ENCODE measurements around the gene SLC2A4.

Gene SLC2A4

DNA sequence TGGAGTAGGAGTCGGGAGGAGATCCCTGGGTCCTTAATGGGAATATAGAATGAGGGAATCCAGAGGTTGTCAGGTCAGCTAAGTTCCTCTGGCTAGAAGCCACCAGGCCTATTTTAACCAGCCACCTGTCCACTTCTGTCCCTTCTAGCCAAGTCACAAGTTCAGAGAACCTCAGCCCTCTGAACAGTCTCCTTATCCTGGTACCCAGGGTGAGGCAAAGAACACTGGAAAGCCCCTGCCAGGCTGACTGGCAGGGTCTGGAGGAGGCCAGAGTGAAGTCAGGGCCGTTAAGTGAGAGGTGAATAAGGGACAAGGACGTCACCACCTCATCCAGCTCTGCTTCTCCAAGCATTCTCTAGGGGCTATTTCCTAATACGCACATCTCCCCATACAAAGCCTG lies 32.7 kb upstream of the SLC2A4 start:
- no peak for DNase-seq

DNA sequence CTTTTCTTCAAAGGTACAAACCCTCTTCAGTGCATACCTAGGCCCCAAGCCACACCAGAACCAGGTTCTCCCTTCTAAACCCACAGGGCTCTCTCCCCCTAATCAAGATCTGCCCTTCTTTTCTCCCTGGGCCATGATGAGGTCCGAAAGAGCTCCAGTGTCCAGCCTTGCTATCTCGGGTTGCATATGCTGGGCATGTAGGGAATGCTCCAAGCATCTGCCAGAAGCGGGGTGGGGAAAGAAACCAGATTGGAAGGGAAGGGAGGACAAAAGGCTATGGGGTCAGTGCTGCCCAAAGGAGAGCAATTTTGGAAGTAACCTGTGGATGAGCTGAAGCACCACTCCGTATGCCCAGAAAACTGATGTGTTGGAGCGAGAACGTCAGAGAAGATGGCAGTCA lies 32.3 kb upstream of the SLC2A4 start:
- no peak for DNase-seq

DNA sequence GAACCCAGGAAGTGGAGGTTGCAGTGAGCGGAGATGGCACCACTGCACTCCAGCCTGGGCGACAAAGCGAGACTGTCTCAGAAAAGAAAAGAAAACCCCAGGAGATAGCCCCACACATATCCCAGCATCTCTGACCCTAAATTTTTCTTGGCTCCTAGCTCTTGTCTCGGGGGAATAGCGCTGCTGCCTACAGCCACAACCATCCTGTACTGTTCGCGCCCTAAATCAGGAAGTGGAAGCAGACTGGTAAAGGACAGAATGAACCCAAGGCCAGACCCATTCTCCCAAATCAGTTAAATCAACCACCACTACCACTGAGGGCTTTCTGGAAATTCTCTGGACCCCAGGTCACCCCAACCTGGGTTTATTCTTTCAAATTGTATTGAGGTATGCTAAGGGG lies 31.7 kb upstream of the SLC2A4 start:
- DNase-seq, result no peak

DNA sequence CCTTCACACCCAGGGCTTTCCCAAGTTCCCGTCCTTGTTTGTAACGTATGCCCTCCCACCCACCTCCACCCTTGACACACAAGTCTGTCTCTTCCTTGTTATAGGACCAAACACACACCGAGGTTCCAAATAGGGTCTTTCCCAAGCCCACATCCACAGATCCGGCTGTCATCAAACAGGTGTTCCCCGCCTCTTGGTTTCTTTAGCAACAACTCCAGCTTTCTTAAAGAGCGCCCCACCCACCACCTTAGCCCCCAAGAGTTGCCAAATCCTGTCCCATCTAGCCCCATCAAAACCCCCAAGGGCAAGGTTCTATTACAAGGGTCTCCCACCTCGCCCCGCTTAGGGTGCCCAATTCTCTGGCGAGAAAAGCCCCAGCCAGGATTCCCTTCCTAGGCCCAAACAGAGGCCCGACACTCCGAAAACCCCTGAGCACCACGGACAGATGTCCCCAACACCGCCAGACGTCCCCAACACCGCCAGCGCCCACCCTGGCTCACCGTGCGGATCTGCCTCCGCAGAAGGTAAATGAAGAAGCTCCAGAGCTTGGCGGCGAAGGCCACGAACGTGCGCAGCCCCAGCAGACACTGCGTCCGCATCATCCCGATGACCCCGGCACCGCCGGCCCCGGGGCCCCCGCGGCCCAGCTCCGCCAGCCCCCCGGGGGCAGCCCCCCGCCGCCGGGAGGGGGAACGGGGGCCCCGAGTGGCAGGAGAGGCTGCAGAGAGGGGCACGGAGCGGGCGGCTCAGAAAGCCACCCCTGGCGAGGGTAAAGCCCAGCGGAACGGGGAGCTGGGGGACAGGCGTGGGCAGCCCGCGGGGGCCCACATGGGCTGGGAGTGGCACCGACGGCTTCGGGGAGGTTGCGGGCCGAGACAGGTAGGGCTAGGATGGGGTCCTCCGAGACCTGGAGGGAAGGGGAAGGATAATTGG lies 30.6 kb upstream of the SLC2A4 start:
- DNase-seq, result peak; percentile 77

DNA sequence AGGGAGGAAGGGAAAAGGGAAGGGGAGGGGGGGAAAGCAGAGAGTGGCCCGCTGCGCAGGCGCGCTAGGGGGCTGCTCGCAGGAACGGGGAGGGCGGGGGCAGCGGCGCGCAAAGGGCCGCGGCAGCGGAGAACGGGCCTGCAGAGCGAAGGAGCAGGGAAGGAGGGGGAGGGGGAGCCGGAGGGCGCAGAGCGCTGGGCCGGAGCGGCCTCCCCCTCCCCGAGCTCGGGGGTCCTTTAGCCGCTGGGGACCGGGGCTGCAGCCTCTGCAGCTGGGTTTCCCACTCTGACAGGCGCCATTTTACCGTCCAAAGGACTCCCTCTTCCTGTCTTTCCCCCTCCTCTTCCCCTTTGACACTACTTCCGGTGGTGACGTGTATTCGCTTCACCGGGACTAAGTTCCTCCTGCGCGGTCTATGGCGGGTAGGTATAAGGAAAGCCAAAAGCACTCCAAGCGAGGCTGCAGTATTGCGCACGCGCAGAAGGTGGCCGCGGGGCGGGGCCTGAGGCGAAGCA lies 29.8 kb upstream of the SLC2A4 start, which contains the start of gene CTDNEP1:
TSS of gene CTDNEP1 (minus strand) at position 74 of the 515 bp plus-strand sequence. CDS start 438 bp downstream, outside the sequence.
- DNase-seq, result peak; percentile 99

DNA sequence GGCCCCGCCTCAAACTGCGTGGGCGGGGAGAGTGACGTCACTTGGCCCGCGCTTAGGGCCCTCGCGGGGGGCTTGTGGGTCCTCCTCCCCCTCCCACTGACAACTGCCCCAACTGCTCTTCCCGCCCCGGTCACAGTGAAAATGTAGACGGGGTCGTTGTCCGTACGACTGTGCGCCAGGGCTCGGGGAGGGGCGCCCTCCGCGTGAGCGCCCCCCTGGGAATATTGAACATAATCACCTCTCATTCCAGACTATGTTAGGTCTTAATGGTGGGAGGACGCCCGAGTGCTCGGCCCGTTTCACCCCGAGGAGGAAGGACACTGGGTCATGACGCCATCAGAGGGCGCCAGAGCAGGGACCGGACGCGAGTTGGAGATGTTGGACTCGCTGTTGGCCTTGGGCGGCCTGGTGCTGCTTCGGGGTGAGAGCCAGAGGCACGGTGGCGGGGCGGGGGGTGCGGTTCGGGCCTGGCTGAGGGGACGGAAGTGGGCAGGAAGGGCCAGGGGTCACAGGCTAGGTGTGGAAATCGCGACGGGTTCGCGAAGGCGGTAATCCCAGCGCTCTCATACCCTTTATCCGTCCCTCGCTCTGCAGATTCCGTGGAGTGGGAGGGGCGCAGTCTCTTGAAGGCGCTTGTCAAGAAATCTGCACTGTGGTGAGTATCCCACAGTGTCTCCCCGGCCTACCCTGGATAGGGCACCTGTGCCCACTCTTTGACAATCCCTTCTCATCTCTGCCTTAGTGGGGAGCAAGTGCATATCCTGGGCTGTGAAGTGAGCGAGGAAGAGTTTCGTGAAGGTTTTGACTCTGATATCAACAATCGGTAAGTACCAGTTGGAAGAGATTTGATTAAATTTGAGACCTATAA lies 29.1 kb upstream of the SLC2A4 start, which contains the start of gene ELP5:
TSS of gene ELP5 (plus strand) at position 40 of the 868 bp plus-strand sequence. CDS start at position 376, 336 bp downstream.
- DNase-seq, result peak; percentile 91

DNA sequence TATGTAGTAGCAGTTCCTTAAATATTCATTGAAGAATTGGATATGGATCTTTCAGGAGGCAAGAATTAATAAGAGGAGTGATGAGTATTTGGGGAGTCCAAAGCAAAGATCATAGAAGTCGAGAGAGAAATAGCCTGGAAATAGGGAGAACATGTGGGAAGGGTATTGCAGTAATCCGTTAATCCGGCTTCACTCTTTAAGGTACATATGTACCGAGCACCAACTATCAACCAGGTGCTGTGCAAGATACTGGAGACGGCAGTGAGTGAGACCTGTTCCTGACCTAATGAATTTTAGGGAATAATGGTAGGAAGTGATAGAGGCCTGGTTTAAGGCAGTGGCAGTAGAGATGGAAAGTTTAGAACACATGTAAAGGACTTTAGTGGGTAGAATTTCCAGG lies 28.4 kb upstream of the SLC2A4 start:
- no peak for DNase-seq

DNA sequence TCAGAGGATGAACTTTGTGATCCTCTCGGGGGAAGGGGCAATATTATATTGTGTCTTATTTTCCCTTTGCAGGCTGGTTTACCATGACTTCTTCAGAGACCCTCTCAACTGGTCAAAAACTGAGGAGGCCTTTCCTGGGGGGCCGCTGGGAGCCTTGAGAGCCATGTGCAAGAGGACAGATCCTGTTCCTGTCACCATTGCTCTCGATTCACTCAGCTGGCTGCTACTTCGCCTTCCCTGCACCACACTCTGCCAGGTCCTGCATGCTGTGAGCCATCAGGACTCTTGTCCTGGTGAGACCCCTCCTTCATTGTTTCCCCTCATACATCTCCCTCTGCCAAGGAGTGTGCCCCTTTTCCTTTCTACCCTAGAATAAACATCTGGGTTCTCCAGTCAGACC lies 27.0 kb upstream of the SLC2A4 start:
- no peak for DNase-seq

DNA sequence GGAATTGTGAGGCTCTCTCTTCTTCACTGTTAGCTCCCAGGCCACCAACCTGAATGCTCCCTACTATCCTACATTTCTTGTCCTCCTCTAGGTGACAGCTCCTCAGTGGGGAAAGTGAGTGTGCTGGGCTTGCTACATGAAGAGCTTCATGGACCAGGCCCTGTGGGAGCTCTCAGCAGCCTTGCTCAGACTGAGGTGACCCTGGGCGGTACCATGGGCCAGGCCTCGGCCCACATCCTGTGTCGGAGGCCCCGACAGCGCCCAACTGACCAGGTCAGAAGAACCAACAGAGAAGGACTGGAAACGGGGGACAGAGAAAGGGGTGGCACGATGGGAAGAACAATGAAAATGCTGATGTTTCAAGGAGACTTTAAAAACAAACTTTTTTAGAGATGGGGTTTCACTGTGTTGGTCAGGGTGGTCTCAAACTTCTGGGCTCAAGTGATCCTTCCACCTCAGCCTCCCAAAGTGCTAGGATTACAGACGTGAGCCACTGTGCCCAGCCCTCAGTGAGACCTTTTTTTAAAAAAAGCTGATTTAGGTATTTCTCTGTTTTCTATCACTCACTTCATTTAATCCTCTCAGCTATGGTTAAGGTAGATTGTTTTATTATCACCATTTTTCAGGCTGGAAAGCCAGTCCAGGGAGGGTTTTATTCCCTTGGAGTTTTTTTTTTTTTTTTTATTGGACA lies 24.6 kb upstream of the SLC2A4 start:
- DNase-seq, result no peak

DNA sequence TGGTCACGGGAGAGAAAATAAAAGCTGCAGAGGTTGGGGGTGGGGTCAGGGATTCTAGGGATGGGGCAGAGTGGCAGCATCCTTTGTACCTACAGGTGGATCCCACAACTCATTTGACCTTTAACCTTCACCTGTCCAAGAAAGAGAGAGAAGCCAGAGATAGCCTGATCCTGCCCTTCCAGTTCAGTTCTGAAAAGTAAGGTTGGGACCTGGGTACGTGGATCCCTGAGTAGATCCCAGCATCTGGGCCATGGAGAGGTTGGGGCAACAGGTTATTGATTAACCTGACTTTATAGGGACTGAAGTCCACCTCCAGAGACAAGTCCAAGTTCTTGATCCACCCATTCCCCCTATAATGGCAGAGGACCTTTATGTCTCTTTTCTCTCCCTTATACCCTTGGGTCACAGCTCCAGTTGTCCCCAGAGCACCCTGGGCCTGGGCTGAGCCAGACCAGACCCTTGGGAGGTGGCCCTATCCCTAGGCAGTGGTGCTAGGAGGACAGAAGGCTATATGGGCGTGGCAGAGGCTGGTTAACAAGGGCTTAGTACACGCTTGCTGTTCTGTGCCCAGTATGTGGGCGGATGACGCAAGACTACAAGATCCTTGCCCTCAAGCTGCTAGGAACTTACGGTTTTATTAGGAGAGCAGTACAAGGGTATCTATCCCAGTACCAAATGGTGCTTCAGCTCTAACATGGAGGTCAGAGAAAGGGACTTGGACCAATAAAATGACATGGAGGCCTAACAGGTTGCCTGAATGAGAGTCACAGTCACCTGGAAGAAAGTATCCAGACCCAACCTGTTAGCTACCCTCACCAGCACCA lies 22.6 kb upstream of the SLC2A4 start:
- DNase-seq, result no peak

DNA sequence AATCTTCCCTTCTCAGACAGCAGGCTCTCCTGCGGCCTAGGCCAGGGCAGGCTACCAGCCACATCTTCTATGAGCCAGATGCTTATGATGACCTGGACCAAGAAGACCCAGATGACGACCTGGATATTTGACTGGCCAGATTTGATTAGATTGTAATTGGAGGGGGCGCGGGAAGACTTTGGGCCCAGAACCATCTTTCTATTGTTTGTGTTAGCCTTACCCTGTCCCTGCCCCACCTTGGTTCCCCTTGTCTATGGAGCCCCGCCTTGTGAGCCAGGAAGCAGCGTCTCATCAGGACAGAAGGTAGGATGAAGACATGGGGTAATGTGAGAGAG lies 22.0 kb upstream of the SLC2A4 start:
- DNase-seq, result no peak

DNA sequence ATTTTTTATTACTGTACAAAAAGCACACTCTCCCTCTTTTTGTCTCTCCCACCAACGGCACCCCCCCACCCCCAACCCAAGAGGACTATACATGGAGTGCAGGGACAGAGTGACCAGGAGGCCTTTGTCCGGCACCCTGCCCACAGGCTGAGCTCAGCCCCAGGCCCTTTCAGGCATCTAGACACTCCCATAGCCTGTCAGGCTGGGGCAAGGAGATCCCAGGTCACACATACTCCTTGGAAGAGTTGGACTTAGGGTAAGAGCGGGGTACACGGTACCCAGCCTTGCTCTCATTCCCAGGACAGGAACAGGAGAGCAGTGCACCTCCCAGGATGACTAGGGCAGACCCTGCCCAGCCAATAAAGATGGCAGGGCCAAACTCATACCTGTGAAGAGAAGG lies 21.4 kb upstream of the SLC2A4 start:
- DNase-seq, result no peak

DNA sequence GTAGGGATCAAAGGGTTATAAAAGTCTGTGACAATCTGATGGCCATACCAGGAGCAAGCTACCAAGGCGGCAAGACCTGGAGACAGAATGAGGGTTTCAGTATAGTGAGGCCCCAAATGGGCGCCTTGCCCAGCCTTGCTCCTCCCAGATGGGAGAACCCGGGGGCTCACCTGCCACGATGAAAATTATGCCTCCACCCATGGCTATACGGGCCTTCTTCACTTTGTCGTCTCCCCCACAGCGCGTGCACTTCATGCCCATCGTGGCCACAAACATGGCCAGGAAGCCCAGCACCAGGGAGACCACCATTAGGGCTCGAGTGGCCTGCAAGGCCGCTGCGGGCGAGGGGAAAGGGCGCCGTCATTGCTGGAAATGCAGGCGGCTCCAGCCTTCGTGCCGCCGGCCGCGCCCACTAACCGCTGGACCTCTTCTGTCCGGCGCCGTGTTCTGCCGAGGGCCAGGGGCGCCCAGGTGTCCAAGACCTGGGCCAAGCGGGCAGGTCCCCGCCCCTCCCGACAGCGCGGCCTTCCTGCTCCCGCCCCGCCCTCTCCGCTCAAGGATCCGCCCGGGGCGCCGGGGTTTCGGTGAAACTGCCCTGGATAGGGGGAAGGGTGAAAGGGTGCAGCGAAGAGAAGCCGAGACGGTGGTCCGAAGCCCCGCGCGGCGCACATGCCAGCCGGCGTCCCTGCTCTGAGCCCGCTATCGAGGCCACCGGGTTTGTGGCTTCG lies 20.7 kb upstream of the SLC2A4 start:
- DNase-seq, result peak; percentile 44

DNA sequence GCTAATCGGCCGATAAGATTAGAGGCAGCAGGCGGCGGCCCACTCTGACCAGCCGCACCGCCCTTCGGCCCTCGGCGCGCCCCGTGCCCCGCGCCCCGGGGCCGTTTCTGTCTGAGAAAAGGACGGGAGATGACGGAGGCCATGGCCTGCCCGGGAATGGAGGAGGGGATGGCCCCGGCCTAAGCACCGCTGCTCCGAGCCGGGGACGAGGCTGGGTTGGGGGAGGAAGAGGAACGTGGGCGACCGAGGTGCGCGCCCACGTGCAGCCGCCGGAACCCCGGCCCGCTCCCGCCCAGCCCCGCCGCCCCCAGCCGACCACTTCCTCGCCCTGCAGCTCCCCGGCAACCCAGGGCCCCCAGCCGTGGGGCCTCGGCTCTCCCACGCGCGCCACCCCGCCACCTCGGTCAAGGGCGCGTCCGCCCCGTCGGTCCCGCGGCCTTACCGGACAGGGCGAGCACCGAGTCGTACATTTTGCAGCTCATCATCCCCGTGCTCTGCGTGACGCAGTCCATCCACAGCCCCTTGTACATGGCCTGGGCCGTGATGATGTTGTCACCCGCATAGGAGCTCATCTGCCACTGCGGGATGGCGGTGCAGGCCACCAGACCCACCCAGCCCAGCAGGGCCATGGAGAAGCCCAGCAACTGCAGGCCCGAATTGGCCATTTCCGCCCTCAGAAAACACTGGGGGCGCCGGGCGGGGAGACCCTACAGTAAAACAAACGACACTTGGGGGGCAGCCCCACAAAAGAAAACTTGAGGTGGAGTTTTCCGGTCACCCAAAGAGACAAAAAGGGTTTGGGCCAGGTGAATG lies 19.9 kb upstream of the SLC2A4 start:
- DNase-seq, result no peak

DNA sequence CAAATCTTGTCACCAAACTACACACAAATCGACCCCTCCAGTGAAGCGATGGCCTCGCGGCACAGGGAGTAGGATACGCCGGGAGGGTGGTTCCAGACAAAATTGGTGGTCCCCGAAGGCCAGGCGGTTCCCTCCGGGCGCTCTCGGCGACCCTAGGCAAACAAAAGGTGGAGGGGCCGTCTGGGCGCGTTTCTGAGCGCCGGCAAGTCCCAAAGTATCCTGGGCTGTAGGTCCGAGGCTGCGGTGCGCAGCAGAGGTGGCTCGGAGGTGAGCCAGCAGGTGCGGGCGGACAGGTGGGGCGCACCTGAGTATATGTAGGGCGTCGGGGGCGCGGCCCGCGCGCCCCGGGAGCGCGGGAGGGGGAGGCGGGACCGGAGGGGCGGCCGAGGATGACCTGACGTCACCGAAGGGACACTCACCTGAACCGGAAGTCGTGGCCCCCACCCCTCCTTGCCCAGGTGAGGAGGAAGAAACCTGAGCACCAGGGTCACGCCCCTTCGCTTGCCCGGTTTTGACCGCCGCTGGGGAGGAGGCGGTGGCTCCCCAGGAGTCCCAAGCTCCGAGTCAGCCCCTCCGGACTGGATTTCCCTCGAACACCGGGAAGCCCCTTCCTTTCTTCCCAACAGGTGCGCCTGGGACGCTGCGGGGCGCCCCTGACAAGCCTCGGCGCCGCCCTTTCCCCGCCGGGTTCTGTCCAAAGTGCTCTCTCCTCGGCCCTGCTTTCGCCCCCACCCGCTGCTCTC lies 19.2 kb upstream of the SLC2A4 start, which contains the start of gene CLDN7:
TSS of gene CLDN7 (minus strand) at position 287 of the 743 bp plus-strand sequence. CDS start 435 bp downstream, outside the sequence.
- no peak for DNase-seq

DNA sequence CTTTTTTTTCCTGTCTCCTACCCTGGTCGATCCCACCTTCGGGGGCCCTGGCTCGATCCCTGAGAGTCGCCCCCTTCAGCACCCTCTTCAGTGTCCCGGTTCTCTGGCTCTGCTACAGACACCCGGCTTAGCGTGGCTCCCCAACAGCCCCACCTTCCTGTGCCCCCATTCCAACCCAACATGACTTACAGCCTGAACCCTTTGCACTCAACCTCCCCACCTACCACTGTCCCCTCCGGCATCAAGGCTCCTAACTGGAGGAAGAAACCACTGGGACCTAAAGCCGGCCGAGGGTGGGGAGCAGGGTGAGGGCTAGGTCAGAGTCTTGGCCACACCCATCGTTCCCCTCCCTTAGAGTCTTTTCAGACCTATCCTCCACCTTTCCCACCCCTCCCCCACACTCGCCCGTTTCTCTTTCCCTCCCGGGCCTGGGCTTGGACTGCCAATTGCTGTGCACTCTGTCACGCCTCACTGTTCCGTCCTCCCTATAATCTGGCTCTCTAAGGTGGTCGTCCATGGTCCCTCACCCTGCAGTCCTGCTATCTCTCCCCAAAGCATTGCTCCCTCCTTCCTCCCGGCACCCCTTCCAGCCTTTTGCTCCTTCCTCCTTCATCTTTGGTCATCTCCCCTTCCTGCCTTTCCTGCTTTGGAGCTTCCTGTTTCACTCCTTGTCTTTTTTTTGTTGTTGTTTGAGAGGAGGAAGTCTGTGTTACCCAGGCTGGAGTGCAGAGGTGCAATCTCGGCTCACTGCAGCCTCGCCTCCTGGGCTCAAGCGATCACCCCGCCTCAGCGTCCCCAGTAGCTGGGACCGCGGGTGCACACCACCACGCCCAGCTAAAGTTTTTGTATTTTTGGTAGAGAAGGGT lies 18.4 kb upstream of the SLC2A4 start:
- no peak for DNase-seq

DNA sequence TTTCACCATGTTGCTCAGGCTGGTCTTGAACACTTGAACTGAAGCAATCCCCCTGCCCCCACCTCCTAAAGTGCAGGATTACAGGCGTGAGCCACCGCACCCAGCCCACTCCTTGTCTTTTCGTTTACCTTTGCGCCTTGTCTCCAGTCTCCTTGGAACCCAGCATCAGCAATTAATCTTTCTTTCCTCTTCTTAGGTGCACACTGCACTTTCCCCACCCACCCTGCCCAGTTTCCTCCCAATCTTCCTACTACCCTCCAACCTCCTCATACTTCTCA lies 17.8 kb upstream of the SLC2A4 start:
- DNase-seq, result no peak

DNA sequence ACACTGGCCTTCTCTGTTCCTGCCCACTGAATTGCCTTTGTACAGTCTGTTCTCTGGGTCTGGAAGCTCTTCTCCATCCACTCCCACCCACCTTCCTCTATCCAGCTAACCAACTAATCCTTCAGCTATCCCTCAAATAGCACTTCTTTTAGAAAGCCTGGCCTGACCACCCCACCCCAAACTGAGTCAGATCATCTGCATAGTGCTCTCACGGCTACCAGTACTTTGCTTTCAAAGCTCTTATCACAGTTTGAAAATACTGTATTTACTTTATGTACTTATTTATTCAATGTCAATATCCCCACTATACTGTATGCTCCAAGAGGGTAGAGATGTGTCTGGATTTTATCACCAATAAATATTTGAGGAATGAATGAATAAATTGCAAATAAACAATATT lies 14.7 kb upstream of the SLC2A4 start:
- no peak for DNase-seq

DNA sequence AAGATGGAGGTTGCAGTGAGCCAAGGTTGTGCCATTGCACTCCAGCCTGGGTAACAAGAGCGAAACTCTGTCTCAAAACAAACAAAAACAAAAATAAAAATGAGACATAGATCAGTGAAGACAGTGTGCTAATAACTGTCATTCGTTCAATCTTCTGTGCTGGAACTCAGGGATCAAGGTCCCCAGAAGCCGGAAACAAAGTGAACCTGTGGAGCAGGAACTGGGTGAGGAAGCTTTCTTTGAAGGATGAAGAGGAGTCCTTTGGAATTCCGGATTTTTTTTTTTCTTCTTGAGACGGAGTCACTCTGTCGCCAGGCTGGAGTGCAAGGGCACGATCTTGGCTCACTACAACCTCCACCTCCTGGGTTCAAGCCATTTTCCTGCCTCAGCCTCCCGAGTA lies 2.1 kb upstream of the SLC2A4 start:
- DNase-seq, result no peak
